BJ (cell line): ENCODE measurements around the gene CXXC5. TPM values are rescaled to one million over a fixed set of nuclear protein-coding genes. Genes with fewer than 3 reads are reported as not detected.

Source experiments
- CTCF ChIA-PET: fragments of 350-600 bp; formaldehyde crosslinking; extraction: SDS; loops from one replicate; lab custom pipeline; 2021; ENCODE audit warnings: antibody characterized with exemption, inconsistent platforms; lab: Yijun Ruan, JAX
- POLR2A ChIA-PET: fragments of 300-600 bp; sonication (Branson Sonifier 250); formaldehyde crosslinking; extraction: SDS; loops from one replicate; lab custom pipeline; 2021; ENCODE audit warnings: antibody characterized with exemption; lab: Charles Lee
- DNase-seq: peaks from one replicate; pipeline ENCODE4 v3.0.0-alpha.2; 2011; ENCODE audit warnings: low read depth
- H3K27me3 ChIP-seq: 2 replicates; pipeline ENCODE4 v1.6.0; 2011; ENCODE audit warnings: low read length; ENCODE audit not compliant: control insufficient read depth, insufficient read depth
- H3K36me3 ChIP-seq: 2 replicates; pipeline ENCODE4 v1.5.1; 2011; ENCODE audit warnings: low read length; ENCODE audit not compliant: control insufficient read depth, insufficient read depth
- H3K4me3 ChIP-seq: 2 replicates; pipeline ENCODE4 v1.5.1; 2011; ENCODE audit warnings: low read depth, mild to moderate bottlenecking, control low read depth, low read length
- CTCF ChIP-seq: IDR thresholded peaks from 2 replicates; pipeline ENCODE4 v1.5.1; 2011; ENCODE audit warnings: low read depth, mild to moderate bottlenecking, control low read depth, inconsistent platforms, low read length, moderate library complexity; ENCODE audit not compliant: insufficient read depth
- polyA plus RNA-seq: library from polyadenylated mRNA; depleted of rRNA; stranded (reverse); fragments of >200 nt; gene quantifications from 2 replicates; pipeline ENCODE4 v1.2.3, GENCODE V29; 2011

CXXC5 gene
- polyA plus RNA-seq, 1 experiment = 50.4 TPM

GRCh38 chr5:139678751-139679750, 30.9 kb downstream of the CXXC5 start:
- POLR2A ChIA-PET = interaction anchor here (0.6 kb wide), 1 partner anchor 113 kb away, joined by 3 read pairs; no protein-coding TSS in a partner anchor
- Histone ChIP-seq H3K4me3 (no peak overlapping the region), H3K36me3 (peaks cover 18% of the 10 kb centered on the region), H3K27me3 (no peaks in the 10 kb centered on the region)
- CTCF ChIA-PET = interaction anchor here (0.9 to 2.5 kb wide), 5 partner anchors 9 to 87 kb away, joined by 3 to 9 read pairs (median 6); no protein-coding TSS in a partner anchor
- TF ChIP-seq CTCF = no peak
- no peak for DNase-seq

- no peak for TF ChIP-seq CTCF
- POLR2A ChIA-PET = no interaction called here
- DNase-seq = no peak
- Histone ChIP-seq H3K27me3 (no peaks in the 10 kb centered on the region), H3K4me3 (no peak overlapping the region), H3K36me3 (peaks cover 20% of the 10 kb centered on the region)
- CTCF ChIA-PET = interaction anchor here (1.6 kb wide), 1 partner anchor 10 kb away, joined by 3 read pairs; no protein-coding TSS in a partner anchor
These were observed 32.4 kb downstream of the CXXC5 start for GRCh38 chr5:139680368-139681111.

- CTCF ChIA-PET = no interaction called here
- POLR2A ChIA-PET = no interaction called here
- no peak for DNase-seq
- no peak overlapping the region for H3K4me3 ChIP-seq
- no peaks in the 10 kb centered on the region for H3K27me3 ChIP-seq
- TF ChIP-seq CTCF = no peak
- H3K36me3 ChIP-seq = peaks cover 20% of the 10 kb centered on the region
These were observed 32.9 kb downstream of the CXXC5 start for GRCh38 chr5:139681112-139681458.

- H3K4me3 ChIP-seq = no peak overlapping the region
- H3K36me3 ChIP-seq = peaks cover 21% of the 10 kb centered on the region
- ChIA-PET POLR2A (no interaction called here), CTCF (interaction anchor here (1.0 to 1.3 kb wide), 3 partner anchors 15 to 94 kb away, joined by 3 to 4 read pairs (median 3); no protein-coding TSS in a partner anchor)
- TF ChIP-seq CTCF = no peak
- no peak for DNase-seq
- no peaks in the 10 kb centered on the region for H3K27me3 ChIP-seq
These were observed 33.3 kb downstream of the CXXC5 start for GRCh38 chr5:139681466-139681865.
